Stimulated activated CD4-positive, alpha-beta T cell treated with anti-CD3 and anti-CD28 coated beads, Interleukin-1b, Interleukin-23, amount 100 ng/mL, for 24 hours (primary cell): Measurements from ENCODE around the gene ARHGAP27.
A peak's percentile ranks its signal among the peaks of the same experiment; 100 is the strongest.

Source experiments
- DNase-seq, 4 experiments: peaks; one replicate each; pipeline ENCODE4 v3.0.0-alpha.2; 2020; ENCODE audit warnings: low read depth in 4 of 4, low spot score in 1 of 4

The ARHGAP27 gene

DNA sequence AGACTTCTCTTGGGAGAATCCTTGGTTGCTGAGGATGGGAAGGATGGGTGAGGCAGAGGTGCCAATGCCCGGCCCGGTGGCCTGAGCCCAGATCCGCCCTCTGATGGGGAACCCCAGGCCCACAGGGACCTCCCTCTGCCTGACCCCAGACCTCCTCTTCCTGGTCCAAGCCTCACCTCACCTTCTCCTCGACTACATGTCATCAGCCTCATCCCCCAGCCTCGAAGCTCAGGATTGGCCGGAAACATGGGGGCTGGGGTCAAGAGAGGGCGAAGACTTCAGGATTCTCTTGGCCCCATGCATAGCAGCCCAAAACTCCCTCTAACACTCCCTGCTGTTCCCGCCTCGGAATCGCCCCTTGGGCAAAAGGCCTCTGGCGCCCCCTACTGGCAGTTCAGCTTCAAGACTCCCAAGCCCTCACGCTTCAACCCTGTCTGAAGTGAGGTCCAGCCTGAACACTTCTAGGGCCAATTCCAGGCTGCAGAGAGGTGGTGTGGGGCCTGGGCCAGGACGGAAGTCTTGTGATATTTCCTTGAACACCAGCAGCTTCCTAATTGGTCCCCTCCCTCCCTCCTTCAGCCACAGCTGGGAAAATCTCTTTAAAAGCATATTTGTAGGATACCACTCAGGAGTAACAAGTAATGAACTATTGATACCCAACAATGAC, 47.2 kb downstream of the ARHGAP27 start:
- DNase-seq, result peak; percentile 89 to 98 (median 94)

DNA sequence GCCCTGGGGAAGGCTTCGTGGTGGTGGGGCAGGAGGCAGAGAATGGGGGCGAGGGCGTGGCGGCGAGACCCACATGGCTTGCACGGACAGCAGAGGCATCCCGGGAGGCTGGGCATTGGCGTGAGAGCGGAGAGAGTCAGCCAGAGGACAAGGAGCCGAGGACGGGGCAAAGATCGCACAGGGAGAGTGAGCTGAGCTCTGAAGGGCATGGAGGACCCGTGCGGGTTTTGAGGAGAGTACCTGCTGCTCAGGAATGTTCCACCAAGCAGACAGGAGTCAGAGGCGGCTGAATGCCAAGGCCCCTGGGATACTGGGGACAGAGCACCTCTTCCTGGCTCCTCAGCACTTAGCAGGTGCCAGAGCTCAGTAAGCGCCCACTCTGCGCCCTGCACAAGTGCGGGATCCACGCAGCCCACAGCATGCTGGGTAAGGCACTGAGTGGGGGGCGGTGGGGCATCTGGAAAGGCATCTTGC, 47.8 kb downstream of the ARHGAP27 start:
- DNase-seq, result no peak

DNA sequence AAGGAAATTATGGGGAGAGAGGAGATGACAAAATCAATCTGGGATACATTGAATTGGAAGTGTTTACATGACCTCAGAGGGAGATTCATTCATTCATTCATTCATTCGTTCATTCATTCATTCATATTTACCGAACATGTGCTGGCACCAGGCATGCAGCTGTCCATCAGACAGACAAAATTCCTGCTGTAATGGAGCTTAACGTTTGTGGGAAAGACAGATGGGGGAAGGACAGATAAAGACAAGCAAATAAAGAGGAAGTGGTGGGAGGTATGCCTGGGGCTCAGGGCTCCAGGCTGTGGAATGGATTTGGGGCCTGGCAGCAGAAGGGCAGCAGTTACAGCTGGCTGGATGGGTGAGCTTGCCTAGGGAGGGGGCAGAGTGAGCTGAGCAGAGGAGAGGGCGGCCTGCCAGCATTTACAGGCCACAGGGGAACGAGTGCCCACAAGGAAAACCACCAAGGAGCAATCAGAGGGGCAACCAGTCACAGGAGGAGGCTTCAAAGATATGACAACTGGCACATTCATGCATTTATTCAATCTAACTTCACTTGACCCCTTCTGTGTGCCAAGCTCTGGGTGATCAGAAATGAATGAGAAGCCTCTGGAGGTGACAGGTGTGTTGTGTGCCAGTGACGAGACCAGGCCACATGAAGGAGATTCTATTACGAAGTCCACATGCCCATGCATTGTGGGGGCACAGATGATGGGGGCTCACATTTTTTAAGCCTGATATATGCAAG, 48.5 kb downstream of the ARHGAP27 start:
- DNase-seq, result no peak

DNA sequence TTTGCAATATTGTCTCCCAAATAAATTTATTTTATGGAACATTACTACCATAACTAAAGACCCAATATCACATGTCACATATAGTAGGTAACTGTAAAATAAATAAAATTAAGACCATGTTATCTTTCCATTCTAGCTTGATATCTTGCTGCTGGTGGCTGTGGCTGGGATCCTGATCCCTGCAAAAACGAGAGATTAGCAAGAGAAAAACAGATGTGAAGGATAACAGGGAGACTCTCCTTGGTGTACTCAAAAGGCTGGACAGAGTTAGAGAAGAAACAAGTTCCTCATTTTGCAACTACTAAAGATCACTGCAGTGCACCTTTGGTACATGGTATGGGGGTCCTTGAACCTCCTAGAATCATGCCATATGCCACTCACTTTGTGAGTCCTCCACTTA, 49.7 kb downstream of the ARHGAP27 start:
- DNase-seq, result no peak

DNA sequence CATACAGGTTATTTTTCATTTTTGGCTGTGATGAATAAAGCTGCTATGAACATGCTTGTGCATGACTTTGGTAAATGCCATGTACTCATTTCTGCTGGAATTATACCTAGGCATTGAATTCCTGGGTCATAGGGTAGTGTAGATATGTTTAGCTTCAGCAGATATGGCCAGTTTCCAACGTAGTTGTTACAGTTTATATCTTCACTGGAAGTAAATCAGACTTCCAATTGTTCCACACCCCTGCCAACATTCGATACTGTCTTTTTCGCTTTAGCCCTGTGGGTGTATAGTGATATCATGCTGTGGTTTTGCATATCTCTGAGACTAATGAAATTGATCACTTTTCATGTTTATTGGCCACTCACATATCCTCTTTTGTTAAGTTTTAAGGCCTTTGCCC, 50.4 kb downstream of the ARHGAP27 start:
- DNase-seq, result no peak

DNA sequence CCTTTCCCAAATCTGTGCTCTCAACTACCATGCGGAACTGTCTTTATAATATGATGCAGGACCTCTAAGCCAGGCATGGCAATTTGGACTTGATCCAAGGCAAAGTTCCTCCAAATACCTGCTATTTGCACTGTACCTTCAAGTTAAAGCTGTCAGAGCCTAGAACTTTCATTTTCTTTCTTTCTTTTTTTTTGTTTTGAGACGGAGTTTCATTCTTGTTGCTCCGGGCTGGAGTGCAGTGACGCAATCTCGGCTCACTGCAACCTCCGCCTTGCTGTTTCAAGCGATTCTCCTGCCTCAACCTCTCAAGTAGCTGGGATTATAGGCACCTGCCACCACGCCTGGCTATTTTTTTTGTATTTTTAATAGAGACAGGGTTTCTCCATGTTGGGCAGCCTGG, 51.7 kb downstream of the ARHGAP27 start:
- no peak for DNase-seq

DNA sequence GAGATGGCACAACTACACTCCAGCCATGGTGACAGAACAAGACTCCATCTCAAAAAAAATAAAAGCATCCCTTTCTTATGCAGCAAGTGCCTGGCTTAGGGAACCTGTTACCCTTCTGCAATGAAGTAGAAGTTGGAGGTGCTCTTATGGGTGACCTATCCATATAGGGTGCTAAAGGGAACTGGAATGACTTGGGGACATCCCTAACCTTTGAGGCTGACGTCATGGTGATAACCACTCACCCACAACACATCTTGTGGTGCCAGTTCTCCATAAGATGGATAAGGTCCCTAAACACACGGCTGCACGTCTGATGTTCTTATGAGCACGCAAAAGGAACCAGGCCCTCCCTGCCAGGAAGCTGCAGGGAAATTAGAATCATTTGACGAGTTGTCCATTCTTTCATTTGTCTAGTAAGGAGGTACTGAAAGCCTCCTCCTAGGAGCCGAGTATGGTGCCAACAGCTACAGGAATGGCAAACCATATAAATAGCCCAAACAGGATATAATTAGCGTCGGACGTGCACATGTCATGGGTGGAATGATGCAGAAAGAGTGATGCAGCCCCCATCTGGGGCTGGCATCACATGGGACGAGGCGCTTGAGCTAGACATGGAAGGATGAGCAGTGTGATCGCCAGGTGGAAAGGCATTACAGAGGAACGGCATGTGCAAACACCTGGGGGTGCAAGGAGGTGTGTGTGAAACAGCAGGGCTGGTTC, 52.5 kb downstream of the ARHGAP27 start:
- no peak for DNase-seq

DNA sequence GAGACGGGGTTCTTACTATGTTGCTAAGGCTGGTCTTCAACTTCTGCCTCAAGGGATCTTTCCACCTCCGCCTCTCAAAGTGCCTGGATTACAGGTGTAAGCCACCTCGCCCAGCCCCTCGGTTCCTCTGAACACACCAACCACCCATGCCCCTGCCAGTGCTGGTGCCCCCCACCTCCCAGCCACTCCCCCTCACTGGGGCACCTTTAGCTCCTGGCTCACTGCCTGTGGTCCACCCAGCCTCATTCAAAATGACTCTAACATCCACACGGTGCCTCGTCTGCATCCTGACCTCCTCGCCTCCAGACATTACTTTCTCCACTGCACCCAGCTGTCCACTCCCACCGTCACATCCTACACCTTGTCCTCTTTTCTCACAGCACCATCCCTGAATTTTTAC, 55.3 kb downstream of the ARHGAP27 start:
- no peak for DNase-seq

DNA sequence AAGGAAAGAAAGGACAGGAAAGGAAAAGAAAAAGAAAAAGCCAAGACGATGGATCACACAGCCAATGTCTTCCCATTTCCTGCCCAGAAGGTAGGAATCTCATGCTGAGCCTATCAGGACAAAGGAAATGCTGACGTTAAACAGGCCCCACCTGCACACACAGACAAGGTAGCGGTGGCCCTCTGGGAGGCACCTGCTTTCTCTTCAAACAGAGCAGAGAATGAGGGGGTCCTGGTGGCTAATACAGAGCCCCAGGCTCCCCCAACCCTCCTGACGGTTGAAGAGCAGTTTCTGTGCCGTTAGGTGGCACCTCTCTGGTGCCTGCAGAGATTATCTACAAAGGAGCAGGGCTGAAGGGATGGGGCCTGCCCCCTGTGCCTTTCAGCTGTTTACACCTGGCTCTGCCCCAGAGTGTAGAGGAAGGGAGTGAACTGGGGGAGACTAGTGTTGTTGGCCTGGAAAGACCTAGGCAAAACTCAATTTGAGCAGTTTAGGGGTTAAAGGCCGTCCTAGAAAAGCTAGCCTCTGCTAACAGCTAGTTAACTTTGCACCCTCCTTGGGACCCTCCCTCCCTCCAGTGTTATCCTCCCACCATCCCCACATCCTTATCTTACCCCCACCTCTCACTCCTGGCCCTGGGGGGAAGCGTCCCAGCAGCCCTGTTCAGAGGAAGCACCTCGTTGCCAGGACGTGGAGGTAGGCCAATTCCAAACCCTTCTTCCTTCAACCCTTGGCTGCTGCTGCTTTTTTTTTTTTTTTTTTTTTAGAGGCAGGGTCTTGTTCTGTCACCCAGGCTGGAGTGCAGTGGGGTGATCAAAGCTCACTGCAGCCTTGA, 56.3 kb downstream of the ARHGAP27 start:
- no peak for DNase-seq

DNA sequence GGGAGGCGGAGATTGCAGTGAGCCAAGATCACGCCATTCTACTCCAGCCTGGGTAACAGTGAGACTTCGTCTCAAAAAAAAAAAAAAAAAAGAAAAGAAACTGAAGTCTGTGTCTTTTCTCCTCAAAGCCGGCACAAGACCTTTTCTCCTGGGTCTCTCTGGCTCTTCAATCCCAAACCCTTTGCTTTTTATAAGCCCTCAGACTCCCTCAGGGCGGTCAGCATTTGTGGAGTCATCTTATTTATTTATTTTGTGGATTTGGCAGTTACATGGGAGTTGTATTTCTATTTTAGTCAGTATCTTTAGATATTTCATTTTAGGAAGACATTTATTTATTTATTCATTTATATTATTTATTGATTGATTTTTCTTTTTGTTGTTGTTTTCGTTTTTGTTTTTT, 58.2 kb downstream of the ARHGAP27 start:
- no peak for DNase-seq

DNA sequence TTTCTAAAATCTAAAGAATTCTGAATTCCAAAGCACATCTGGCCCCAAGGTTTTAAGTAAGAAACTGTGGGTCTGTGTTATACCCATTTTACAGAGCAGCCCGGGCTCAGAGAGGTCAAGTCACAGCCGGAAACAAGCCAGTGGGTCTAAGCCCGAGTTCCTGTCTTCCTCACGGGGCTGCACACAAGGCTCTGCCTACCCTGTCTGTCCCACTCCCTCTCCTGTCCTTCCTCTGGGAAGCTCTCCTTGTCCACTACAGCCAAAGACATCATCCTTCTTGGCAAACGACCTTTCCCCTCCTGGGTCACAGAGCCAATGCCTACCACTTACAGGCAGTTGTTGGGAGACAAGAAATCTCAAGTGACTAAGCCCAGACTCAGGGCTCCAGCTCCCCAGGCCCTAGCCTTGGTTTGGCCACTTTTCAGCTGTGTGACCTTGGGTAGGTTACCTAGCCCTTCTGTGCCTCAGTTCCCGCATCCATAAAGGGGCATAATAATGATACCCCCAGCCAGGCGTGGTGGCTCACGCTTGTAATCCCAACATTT, 60.3 kb downstream of the ARHGAP27 start:
- DNase-seq, result no peak

DNA sequence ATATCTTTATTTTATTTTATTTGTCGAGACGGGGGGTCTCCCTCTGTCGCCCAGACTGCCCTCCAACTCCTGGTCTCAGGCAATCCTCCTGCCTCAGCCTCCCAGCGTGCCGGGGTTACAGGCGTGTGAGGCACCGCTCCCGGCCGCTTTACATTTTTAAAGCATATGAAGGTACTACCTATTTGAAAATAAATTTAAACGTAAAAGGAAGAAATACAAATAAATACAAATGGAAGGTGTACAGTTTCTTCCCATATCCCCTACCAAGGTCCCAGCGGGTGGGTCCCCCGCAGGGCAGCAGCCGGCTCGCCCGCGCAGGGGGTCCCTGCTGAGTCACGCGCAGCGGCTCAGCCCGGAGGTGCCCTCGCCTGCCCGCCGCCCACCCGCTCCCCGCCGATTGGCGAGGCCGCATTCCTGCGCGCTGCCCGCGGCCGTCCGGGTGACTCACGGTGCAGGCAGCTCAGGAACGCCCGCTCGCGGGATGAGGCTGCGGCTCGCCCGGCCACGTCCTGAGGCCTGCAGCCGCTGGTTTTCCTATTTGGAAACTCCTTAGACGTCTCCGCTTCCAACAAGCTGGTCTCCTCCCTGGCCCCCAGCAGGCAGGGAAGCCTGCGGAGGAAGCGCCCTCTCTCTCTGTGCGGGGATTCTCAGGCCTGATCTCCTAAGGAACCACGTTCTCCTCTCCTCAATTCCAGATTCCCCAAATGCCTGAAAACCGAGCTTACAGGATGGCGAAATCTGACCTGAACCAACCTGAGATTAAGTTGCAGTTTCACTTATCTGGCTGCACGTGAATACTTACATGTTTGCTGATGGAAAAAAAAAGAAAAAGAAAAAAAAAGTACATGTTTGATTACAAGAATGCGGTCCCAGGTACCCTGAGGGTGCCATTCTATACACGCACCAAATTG, 61.0 kb downstream of the ARHGAP27 start:
- DNase-seq, result peak in 2 of 4 experiments; percentile 18 to 41

DNA sequence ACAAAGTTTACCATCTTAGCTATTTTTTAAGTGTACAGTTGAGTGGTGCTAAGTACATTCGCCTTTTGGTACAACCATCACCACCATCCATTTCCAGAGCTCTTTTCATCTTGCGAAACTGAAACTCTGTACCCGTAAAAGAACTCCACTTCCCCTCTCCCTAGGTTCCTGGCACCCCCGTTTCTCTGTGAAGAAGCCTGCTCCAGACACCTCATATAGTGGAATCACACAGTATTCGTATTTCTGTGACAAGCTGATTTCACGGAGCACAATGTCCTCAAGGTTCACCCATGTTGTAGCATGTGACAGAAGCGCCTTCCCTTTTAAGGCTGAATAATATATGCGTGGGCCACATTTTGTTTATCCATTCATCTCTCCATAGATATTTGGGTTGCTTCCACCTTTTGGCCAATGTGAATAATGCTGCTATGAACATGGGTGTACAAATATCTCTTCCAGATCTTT, 61.7 kb downstream of the ARHGAP27 start:
- no peak for DNase-seq

DNA sequence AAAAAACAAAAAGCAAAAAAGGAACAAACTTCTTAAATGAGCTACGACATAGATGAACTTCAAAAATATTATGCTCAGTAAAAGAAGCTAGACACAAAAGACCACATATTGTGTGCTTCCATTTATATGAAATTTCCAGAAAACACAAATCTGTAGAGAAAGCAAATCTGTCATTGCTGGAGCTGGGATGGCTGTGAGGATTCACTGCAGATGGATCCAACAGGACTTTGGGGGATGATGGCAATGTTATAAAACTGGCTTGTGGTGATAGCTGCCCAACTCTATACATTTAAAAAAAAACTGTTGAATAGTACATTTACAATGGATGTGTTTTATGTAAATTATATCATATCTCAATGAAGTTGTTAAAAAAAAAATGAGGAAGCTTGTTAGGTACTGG, 63.2 kb downstream of the ARHGAP27 start:
- DNase-seq, result no peak

DNA sequence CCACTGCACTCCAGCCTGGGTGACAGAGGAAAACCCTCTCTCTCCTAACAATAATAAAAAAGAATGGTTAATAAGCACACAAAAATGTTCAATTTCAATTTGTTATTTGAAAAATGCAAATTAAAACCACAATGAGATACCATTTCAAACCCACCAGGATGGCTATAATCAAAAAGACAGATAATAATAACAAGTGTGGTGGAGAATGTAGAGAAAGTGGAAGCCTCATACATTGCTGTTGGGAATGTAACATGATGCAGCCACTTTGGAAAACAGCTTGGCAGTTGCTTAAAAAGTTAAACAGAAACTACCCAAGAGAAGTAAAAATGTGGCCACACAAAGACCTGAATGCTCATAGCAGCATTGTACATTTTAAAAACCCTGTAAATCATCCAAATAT, 64.0 kb downstream of the ARHGAP27 start:
- DNase-seq, result no peak

DNA sequence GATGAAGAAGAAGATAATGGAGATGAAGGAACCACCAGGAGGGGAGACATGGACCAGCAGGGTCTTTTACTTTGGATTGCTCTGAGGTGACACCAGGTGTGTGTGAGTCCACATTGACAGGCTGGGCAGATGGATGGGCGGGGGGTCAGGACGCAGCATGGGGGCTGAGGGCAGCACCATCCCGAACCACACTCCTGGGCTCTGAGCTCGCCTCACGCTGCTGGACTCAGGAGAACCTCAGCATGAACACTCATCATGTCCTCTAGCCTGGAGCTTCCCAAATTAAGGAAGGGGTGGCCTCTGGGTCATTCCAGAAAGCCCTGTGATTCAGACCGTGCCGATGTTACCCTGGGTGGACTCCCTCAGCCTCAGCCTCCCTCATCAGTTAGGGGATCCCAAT, 65.5 kb downstream of the ARHGAP27 start:
- no peak for DNase-seq

DNA sequence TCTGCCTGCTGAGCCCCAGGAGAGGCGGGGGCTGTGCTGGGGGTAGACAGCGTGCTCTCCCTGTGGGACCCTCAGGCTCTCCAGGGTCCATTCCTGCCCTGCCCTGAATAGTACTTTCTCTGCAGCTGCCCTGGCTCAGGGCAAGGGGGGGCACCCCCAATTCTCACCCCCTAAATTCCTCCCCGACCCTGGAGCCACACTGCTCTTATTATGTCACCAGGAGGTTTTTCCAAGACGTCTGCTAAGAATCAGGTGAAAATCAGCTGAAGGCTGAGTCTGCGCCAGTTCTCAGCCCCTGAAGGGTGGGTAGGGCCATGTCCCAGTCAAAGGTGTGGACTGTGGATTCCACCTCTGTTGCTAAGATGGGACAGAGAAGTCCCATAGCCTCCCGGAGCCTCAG, 66.0 kb downstream of the ARHGAP27 start:
- DNase-seq, result no peak

DNA sequence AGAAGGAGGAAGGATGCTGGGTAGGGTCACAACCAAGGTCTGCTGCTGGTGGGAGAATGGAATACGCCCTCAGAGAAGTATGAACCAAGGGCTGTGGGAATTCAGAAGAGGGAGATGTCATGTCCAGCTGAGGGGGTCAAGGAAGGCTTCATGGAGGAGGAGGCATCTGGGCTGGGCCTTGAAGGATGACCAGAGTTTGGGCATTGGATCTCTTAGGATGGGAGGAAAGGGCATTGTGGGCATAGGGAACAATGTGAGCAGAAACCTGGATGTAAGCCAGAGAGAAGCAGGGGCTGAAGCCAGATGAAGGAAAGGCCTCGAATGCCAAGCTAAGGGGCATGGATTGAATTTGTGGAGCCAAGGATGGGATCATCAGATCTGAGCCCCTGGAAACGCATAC, 66.6 kb downstream of the ARHGAP27 start:
- no peak for DNase-seq

DNA sequence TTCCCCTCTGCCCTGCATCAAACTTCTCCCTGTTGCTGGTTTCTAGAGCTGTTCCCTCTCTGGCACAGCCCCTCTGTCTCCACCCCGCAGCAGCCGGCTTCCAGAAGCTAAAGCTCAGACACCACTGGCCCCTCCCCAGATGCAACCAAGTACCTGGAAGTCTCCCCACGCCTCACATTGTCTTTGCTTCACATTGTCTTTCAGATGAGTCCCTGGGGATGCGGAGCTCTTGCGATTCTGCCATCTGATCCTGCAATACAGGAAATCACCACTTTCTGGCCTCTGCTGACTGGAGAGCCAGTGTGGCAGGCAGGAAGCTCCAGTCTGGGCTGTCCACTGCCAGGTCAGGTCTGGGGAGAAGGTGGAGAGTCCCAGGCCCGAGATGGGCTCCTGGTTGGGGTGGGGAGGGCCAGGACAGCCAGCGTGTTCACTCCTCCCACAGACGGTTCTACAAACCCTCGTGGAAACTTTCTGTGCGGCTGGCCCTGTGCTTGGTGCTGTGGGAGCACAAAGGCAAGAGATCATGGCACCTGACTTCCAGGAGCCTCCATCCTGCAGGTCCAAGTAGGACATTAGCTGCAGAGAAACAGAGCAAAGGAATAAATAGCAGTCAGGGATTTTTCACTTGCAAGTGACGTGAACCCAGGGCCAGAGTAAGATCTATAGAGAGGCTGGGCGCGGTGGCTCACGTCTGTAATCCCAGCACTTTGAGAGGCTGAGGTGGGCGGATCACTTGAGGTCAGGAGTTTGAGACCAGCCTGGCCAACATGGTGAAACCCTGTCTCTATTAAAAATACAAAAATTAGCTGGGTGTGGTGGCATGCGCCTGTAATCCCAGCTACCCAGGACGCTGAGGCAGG, 67.9 kb downstream of the ARHGAP27 start:
- no peak for DNase-seq
